Measurements from ENCODE around the gene ENDOG. TPM values are rescaled to one million over a fixed set of nuclear protein-coding genes. Genes with fewer than 3 reads are reported as not detected.
A peak's percentile ranks its signal among the peaks of the same experiment; 100 is the strongest.

The ENDOG gene
- total RNA-seq, 1 donor from 2014 or later = 24.4 TPM

- Mint-ChIP-seq H3K27me3 (ENCODE audit: unreplicated experiment) (no peaks in the 10 kb centered on the region), H3K36me3 (ENCODE audit: unreplicated experiment) (peaks cover 6% of the 10 kb centered on the region), H3K4me3 (ENCODE audit: unreplicated experiment) (peak overlapping the region; percentile 74), H3K27ac (ENCODE audit: unreplicated experiment) (no peak overlapping the region), H3K9me3 (ENCODE audit: unreplicated experiment) (no peaks in the 10 kb centered on the region), H3K4me1 (ENCODE audit: unreplicated experiment) (peaks cover 13% of the 10 kb centered on the region)
- no peak for DNase-seq (ENCODE audit: extremely low spot score, unreplicated experiment)
- TF ChIP-seq CTCF (IDR thresholded peaks at IDR 0.05) = no peak
Measured at GRCh38 chr9:128819716-128820664, 1.7 kb downstream of the ENDOG start.

GRCh38 chr9:128820665-128821583 is 2.6 kb downstream of the ENDOG start:
- no peak for TF ChIP-seq CTCF (IDR thresholded peaks at IDR 0.05)
- no peaks in the 10 kb centered on the region for H3K9me3 Mint-ChIP-seq (ENCODE audit: unreplicated experiment)
- peak overlapping the region; percentile 29 for H3K4me3 Mint-ChIP-seq (ENCODE audit: unreplicated experiment)
- peaks cover 13% of the 10 kb centered on the region for H3K4me1 Mint-ChIP-seq (ENCODE audit: unreplicated experiment)
- H3K27me3 Mint-ChIP-seq (ENCODE audit: unreplicated experiment) = no peaks in the 10 kb centered on the region
- no peak overlapping the region for H3K27ac Mint-ChIP-seq (ENCODE audit: unreplicated experiment)
- peaks cover 8% of the 10 kb centered on the region for H3K36me3 Mint-ChIP-seq (ENCODE audit: unreplicated experiment)
- DNase-seq (ENCODE audit: extremely low spot score, unreplicated experiment) = no peak

- Mint-ChIP-seq H3K27ac (ENCODE audit: unreplicated experiment) (no peak overlapping the region), H3K9me3 (ENCODE audit: unreplicated experiment) (no peaks in the 10 kb centered on the region), H3K4me1 (ENCODE audit: unreplicated experiment) (peaks cover 13% of the 10 kb centered on the region), H3K4me3 (ENCODE audit: unreplicated experiment) (no peak overlapping the region), H3K27me3 (ENCODE audit: unreplicated experiment) (no peaks in the 10 kb centered on the region), H3K36me3 (ENCODE audit: unreplicated experiment) (peaks cover 8% of the 10 kb centered on the region)
- no peak for TF ChIP-seq CTCF (IDR thresholded peaks at IDR 0.05)
- DNase-seq (ENCODE audit: extremely low spot score, unreplicated experiment) = no peak
Measured at GRCh38 chr9:128821584-128822406, 3.5 kb downstream of the ENDOG start.

GRCh38 chr9:128822407-128823042 is 4.2 kb downstream of the ENDOG start:
- H3K4me3 Mint-ChIP-seq (ENCODE audit: unreplicated experiment) = no peak overlapping the region
- H3K9me3 Mint-ChIP-seq (ENCODE audit: unreplicated experiment) = no peaks in the 10 kb centered on the region
- H3K27ac Mint-ChIP-seq (ENCODE audit: unreplicated experiment) = no peak overlapping the region
- no peak for DNase-seq (ENCODE audit: extremely low spot score, unreplicated experiment)
- no peaks in the 10 kb centered on the region for H3K27me3 Mint-ChIP-seq (ENCODE audit: unreplicated experiment)
- TF ChIP-seq CTCF (IDR thresholded peaks at IDR 0.05) = no peak
- H3K36me3 Mint-ChIP-seq (ENCODE audit: unreplicated experiment) = peaks cover 13% of the 10 kb centered on the region
- H3K4me1 Mint-ChIP-seq (ENCODE audit: unreplicated experiment) = peaks cover 13% of the 10 kb centered on the region
